ENCODE results near the gene PLCL2.
"Not testable (repeated sequence)": the region's sequence is repeated elsewhere in the genome, so short reads cannot be mapped to it uniquely, and the experiment has no call there.

DNA sequence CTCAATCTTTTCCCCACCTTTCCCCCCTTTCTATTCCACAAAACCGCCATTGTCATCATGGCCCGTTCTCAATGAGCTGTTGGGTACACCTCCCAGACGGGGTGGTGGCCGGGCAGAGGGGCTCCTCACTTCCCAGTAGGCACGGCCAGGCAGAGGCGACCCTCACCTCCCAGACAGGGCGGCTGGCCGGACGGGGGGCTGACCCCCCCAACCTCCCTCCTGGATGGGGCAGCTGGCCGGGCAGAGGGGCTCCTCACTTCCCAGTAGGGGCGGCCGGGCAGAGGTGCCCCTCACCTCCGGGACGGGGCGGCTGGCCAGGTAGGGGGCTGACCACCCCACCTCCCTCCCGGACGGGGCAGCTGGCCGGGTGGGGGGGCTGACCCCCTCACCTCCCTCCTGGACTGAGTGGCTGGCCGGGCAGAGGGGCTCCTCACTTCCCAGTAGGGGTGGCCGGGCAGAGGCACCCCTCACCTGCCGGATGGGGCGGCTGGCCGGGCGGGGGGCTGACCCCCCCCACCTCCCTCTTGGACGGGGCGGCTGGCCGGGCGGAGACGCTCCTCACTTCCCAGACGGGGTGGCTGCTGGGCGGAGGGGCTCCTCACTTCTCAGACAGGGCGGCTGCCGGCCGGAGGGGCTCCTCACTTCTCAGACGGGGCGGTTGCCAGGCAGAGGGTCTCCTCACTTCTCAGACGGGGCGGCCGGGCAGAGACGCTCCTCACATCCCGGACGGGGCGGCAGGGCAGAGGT, 95.2 kb downstream of the PLCL2 start:
- TF ChIP-seq, protein P1, sequence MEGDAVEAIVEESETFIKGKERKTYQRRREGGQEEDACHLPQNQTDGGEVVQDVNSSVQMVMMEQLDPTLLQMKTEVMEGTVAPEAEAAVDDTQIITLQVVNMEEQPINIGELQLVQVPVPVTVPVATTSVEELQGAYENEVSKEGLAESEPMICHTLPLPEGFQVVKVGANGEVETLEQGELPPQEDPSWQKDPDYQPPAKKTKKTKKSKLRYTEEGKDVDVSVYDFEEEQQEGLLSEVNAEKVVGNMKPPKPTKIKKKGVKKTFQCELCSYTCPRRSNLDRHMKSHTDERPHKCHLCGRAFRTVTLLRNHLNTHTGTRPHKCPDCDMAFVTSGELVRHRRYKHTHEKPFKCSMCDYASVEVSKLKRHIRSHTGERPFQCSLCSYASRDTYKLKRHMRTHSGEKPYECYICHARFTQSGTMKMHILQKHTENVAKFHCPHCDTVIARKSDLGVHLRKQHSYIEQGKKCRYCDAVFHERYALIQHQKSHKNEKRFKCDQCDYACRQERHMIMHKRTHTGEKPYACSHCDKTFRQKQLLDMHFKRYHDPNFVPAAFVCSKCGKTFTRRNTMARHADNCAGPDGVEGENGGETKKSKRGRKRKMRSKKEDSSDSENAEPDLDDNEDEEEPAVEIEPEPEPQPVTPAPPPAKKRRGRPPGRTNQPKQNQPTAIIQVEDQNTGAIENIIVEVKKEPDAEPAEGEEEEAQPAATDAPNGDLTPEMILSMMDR (IDR thresholded peaks at IDR 0.05), result not testable (repeated sequence)
- not testable (repeated sequence) for TF ChIP-seq EZH2 (IDR thresholded peaks at IDR 0.05; ENCODE audit: borderline replicate concordance, insufficient read depth, low read depth, low read length, poor library complexity, severe bottlenecking)

All from B cell (primary cell).